HG02759 (cell line): ENCODE results near the gene EVC.

Experiments
- ATAC-seq: cut with Tn5 transposase; IDR thresholded peaks from one replicate; pipeline ENCODE4 v1.9.1; 2021; ENCODE audit warnings: mild to moderate bottlenecking, moderate library complexity; ENCODE audit not compliant: unreplicated experiment

EVC gene

GRCh38 chr4:5730436-5730835 lies 19.4 kb downstream of the EVC start:
- ATAC-seq = no peak

- ATAC-seq = no peak
Measured at GRCh38 chr4:5730993-5731990, 20.3 kb downstream of the EVC start.

GRCh38 chr4:5732158-5732557 lies 21.2 kb downstream of the EVC start:
- ATAC-seq = no peak

GRCh38 chr4:5734853-5735252 lies 23.9 kb downstream of the EVC start:
- ATAC-seq = no peak

- no peak for ATAC-seq
Measured at GRCh38 chr4:5735463-5735862, 24.5 kb downstream of the EVC start.

- no peak for ATAC-seq
Measured at GRCh38 chr4:5738061-5738460, 27.1 kb downstream of the EVC start.

GRCh38 chr4:5742388-5742787 lies 31.4 kb downstream of the EVC start:
- no peak for ATAC-seq

- no peak for ATAC-seq
Measured at GRCh38 chr4:5742968-5743367, 32.0 kb downstream of the EVC start.

DNA sequence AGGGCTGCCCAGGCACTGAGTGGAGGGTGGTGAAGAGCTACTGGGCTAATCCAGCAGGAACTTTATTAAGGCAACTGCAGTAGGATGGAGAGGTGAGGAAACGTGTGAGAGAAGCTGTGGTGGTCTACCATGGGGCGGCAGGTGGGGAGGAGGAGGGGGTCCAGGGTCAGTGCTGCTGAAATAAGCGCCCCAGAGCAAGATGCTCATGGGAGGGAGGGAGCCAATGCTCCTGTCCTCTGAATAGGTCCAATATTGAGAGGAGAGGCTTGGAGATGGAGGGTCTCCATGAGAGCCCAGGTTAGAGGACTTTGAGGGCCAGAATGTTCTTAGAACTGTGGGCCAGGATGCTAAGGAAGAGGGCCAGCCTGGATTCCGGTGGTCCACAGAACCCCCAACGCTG lies 35.2 kb downstream of the EVC start:
- no peak for ATAC-seq

DNA sequence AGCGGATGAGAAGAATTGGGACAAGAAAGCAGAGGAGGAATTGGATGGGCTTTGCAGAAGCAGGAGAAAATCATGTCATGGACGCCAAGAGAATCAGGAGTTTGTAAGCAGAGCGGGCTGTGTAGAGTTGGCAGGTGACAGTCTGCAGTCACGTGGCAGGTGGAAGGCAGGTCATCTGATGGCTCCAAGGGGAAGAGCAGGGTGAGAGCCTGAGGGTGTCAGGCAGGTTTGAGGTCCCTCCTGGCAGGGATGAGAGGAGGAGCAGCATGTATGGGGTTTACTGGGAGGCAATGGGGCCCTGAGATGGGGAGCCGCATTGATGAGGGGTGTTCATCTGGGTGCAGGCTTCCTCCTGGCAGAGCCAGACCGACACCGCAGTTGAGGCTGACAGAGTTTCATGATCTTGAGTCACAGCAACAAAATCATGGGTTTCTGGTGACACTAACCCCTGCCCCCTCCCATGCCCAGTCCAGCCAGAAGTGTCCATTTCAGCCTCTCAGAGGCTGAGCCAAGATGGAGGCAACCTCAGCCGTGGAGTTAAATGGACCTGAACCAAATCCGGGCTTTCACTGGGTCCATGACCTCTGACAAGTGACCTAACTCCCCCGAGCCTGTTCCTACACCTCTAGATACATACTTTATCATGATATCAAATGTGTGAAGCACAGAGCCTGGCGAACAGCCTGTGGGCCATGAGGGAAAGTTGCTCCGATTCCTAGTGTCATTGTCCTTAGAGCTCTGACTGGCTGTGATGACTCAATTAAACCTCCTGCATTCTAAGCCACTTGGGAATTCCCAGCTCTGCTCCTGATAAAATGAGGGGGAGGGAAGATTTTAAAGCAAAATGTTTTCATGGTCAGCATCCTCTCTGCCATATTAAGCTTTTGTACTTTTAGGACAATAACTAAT lies 36.1 kb downstream of the EVC start:
- ATAC-seq = no peak

DNA sequence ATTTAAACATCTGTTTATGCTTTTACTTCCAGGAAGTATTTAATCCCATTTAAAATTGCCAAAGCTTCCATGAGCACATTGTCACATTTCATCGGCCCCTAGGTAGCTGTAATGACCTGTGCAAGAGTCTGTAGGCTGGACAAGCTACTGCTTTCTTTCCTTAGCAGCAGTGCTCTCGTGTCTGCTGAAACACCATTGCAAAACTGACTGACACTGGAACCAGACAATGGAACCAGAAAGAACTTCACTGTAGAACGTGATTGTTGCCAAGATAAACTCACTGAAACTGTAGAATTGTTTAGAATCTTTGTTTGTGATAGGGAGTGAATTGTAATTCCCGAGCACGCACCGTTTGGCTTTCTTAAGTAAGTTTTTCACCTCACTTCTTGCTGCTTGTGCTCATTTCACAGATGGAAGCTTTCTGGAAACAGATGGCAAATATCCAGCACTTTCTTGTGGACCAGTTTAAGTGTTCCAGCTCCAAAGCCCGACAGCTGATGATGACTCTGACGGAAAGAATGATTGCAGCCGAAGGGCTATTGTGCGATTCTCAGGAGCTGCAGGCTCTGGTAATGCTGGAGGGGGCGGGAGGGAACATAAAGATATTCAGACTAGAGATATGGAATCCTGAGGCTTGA lies 36.9 kb downstream of the EVC start:
- ATAC-seq = no peak

DNA sequence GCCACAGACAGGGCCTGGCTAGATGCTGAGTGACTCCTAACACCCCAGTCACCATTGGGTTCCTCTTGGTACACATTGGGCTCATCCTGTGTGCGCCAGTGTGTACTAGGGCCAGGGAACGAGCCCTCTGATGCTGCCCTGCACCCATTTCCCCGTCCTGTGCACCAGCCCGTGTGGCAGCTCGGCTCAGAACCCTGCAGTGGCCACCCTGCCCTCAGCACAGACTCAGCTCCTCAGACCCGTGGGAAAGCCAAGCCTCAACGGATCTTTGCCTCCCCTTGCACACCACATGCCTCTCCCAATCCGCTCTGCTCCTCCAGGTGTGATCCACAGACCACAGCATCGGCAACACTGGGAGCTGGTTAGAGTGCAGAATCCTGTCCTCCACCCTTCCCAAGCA lies 38.6 kb downstream of the EVC start:
- ATAC-seq = no peak

DNA sequence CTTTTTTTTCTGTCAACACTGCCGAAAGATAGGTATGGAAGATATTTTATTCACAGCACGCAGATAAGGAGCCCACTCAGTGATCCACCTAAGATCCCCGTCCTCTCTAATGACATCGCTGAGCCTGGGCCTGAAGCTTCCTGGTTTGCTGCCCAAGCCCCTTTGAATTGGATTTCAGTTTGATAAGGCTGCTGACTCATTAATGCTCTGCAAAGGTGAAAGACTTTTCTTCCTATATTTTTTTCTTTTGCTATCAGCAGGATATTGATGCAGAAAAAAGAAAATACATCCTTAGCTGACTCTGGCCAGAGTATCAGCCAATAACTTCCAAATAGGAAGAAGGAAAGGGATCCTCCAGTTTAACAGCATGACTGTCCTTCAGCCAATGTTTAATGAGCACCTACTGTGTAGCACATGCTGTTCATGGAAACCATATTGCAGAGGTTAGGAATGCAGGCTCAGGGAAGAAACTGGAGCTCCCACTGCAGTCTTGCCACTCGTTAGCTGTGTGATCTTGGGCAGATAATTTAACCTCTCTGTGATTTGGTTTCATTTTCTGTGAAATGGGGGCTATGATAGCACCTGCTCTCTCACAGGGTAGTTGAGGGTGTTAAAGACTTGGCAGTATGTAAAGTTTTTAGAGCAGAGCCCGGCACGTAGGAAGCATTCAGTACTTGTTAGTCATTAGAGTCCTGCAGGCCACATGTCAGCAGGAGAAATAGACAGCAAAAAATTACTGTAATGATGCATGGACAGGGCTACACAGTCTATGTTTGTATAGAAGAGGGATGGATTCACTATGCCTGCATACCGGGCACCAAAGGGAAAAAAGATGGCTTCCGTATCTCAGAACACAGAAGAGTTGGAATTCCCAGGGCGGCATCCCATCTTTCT lies 39.3 kb downstream of the EVC start:
- no peak for ATAC-seq

DNA sequence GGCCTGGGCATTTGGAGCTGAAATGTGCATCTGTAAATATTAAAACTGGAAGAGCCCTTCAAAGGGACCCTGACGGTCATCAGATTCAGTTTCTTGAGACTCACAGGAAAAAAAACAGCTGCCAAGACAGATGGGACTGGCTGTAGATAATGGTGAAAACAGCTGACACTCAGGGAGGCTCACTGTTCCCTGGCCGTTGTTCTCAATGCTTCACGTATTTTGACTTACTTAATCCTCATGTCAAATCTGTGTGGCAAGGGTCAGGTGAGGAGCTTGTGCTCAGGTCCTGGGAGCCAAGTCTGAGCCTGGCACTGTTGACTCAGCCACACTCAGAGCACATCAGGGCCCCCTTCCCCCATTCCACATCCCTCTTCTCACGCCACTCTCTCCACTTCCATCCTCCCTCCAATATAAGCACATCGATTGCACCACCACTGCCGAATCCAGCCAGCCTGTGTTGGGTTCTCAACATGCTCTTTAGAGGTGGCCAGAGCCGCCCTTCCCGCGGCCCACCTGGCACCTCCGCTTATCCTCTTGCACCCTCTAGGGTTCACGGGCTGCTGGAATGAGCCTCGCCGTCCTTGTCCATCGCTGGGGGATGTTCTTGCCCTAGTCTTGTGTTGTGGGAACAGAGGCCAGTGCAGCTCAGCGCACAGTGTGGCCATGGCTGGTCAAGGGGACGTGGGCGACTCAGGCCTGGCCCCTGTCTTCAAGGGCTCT lies 40.1 kb downstream of the EVC start:
- ATAC-seq = no peak

- ATAC-seq = no peak
Measured at GRCh38 chr4:5751666-5752375, 40.8 kb downstream of the EVC start.

DNA sequence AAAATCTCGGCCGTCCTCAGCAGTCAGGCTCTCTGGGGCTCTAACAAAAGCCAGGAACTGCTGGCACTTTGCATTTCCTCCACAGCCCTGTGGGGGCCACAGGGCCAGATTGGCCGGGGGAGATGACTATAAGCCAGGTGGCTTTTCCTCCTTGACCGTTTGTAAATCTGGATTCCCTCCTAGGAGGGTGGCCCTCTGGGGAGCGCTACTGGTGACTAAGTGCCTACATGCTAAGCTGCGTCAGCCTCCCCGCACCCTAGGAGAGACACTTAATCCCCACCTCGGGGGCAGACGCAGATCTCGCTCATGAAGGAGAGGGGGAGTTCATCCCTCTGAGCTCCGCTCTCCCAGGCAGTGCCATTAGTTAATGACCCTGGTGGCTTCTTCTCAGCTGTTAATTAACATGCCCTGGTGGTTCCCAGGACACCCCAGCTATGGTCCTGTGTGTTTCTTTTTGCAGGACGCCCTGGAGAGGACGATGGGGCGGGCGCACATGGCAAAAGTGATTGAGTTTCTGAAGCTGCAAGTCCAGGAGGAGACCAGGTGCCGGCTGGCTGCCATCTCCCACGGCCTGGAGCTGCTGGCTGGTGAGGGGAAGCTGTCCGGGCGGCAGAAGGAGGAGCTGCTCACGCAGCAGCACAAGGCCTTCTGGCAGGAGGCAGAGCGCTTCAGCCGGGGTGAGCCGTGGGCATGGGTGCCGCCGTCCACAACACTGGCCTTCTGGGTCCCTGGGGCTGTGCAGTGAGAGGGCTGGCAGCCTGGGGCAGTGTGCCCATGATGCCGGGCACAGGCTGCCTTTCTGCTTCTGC lies 41.6 kb downstream of the EVC start:
- ATAC-seq = no peak

DNA sequence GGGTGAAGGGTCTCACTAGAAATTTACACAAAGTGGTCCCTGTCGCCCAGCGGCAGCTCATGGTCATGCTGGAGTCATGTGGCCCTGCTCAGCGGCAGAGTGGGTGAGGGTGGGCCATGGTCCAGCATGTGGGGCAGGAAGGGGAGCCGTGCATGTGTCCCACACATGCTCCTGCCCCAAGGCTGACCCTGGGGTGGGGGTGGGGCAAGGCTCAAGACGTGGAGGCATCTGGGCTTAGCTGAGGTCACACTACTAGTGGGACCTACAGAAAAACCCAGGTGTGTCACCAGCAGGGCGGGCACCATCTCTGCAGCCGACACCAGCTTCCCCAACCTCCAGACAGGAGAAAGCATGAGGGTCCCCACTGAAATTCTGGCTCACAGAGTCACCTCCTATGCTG lies 42.4 kb downstream of the EVC start:
- no peak for ATAC-seq
